Measurements from ENCODE around the gene PRPF40A.

PRPF40A gene

DNA sequence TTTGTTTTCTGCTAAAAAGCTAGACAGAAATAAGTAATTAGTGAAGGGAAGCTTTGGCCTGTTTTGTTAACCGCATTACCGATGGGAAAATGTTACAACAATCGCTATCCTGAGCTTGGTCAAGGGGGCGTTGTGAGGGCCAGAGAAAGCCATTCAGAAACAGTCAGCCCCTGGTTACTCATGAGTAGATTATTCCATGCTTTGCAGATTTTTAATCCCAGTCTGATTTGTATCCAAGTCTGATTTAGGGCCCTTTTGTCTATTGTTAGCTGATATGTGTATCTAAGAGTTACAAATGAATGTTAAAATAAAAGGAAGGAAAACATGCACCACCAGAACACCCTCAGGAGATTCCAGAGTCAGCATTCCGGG lies 99.1 kb downstream of the PRPF40A start:
- no peaks in the 10 kb centered on the region for H4K20me1 ChIP-seq (ENCODE audit: insufficient read depth, low read length)

DNA sequence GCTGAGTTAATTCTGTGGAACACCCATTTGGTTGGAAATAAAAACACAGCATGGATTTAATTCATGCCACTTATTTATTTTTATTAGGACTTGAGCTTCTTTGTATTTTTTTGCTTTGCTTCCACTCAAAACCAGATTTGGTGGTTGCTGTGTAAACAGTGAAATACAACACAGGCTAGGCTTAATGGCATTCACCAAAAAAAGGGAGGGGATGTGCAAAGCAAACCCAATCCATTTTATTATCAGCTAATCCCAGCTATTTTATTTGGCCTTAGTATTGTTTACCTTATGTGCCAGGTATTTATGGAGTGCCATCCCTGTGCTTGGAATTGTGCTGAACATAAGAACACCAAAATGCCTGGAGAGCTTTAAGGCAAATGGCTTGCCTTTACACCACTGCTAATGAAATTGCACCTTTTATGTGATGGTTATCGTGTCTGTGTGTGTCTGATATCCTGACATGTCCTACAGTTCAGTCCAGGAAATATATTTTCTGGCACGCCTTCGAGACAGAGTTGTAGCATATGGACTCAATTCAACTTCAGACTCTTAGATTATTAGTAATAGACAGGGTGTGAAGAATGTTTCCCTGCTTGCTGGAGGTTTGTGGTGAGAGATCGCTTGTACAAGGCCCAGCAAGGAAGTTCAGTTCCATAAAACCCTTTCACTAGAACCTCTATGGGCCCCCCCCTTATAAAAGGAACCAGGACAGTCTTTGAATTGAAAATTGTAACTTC lies 99.6 kb downstream of the PRPF40A start:
- H4K20me1 ChIP-seq (ENCODE audit: insufficient read depth, low read length): no peaks in the 10 kb centered on the region
- no peak for DNase-seq
- H3F3A ChIP-seq (ENCODE audit: insufficient read depth, low read length): peaks cover 3% of the 10 kb centered on the region; the same call in 1 of the 2 replicates
- no peak overlapping the region for H2AFZ ChIP-seq (ENCODE audit: low read length)
- no peak overlapping the region for H3K4me3 ChIP-seq (ENCODE audit: low read length)
- H3K9ac ChIP-seq (ENCODE audit: low read length): no peak overlapping the region
- no peaks in the 10 kb centered on the region for H3K27me3 ChIP-seq (replicated peaks; ENCODE audit: insufficient read depth, low read length)
- no peaks in the 10 kb centered on the region for H3K36me3 ChIP-seq (replicated peaks; ENCODE audit: insufficient read depth, low read length)
- H3K79me2 ChIP-seq (ENCODE audit: low read length): no peaks in the 10 kb centered on the region
- no peak overlapping the region for H3K27ac ChIP-seq (ENCODE audit: low read length)
- peaks cover 13% of the 10 kb centered on the region; the same call in 1 of the 2 replicates for H3K4me1 ChIP-seq (ENCODE audit: low read length)
- no peaks in the 10 kb centered on the region for H3K9me3 ChIP-seq (replicated peaks; ENCODE audit: insufficient read depth, low read length)
- TF ChIP-seq EZH2phosphoT487 (IDR thresholded peaks at IDR 0.05; ENCODE audit: low read length): no peak
- TF ChIP-seq EZH2 (optimal IDR thresholded peaks at IDR 0.05; ENCODE audit: low read depth, low read length): no peak
- TF ChIP-seq, protein P1, sequence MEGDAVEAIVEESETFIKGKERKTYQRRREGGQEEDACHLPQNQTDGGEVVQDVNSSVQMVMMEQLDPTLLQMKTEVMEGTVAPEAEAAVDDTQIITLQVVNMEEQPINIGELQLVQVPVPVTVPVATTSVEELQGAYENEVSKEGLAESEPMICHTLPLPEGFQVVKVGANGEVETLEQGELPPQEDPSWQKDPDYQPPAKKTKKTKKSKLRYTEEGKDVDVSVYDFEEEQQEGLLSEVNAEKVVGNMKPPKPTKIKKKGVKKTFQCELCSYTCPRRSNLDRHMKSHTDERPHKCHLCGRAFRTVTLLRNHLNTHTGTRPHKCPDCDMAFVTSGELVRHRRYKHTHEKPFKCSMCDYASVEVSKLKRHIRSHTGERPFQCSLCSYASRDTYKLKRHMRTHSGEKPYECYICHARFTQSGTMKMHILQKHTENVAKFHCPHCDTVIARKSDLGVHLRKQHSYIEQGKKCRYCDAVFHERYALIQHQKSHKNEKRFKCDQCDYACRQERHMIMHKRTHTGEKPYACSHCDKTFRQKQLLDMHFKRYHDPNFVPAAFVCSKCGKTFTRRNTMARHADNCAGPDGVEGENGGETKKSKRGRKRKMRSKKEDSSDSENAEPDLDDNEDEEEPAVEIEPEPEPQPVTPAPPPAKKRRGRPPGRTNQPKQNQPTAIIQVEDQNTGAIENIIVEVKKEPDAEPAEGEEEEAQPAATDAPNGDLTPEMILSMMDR (IDR thresholded peaks at IDR 0.05; ENCODE audit: low read length): no peak
- no peaks in the 10 kb centered on the region for H3K9me2 ChIP-seq (replicated peaks; ENCODE audit: insufficient read depth, low read length)
- no peak overlapping the region for H3K4me2 ChIP-seq (ENCODE audit: low read depth, low read length)

More for the DNA sequence above, 99.1 kb downstream of the PRPF40A start:
- Histone ChIP-seq H3K4me2 (ENCODE audit: low read depth, low read length) (no peak overlapping the region), H3K27ac (ENCODE audit: low read length) (no peak overlapping the region), H2AFZ (ENCODE audit: low read length) (no peak overlapping the region), H3K4me3 (ENCODE audit: low read length) (no peak overlapping the region), H3K36me3 (replicated peaks; ENCODE audit: insufficient read depth, low read length) (no peaks in the 10 kb centered on the region), H3K9me3 (replicated peaks; ENCODE audit: insufficient read depth, low read length) (no peaks in the 10 kb centered on the region), H3K9ac (ENCODE audit: low read length) (no peak overlapping the region), H3K4me1 (ENCODE audit: low read length) (peaks cover 7% of the 10 kb centered on the region; the same call in 1 of the 2 replicates), H3K9me2 (replicated peaks; ENCODE audit: insufficient read depth, low read length) (no peaks in the 10 kb centered on the region), H3K79me2 (ENCODE audit: low read length) (no peaks in the 10 kb centered on the region), H3F3A (ENCODE audit: insufficient read depth, low read length) (no peaks in the 10 kb centered on the region), H3K27me3 (replicated peaks; ENCODE audit: insufficient read depth, low read length) (no peaks in the 10 kb centered on the region)
- TF ChIP-seq EZH2phosphoT487 (IDR thresholded peaks at IDR 0.05; ENCODE audit: low read length) (no peak), EZH2 (optimal IDR thresholded peaks at IDR 0.05; ENCODE audit: low read depth, low read length) (no peak)
- TF ChIP-seq, protein P1 (IDR thresholded peaks at IDR 0.05; ENCODE audit: low read length): no peak
- DNase-seq: no peak

DNA sequence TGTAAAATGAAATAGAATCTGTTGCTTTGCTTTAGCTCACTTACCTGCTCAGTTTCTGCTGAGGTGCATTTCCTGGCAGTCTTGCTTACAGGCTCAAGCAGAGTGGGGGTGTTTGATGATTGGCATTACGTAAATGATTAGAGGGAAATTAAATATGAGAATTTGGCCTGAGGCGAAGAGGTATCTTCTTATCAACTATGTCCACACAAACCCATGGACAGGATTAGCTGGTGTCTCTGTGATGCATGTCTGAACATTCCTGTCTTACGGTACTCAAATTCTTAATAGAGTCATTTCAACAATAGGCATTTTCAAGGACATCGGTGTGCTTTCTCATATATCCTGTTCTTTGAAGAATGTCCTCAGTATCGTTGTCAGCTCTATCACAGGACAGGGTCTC lies 102.1 kb downstream of the PRPF40A start:
- Histone ChIP-seq H3K9me3 (replicated peaks; ENCODE audit: insufficient read depth, low read length) (no peaks in the 10 kb centered on the region), H4K20me1 (ENCODE audit: insufficient read depth, low read length) (no peaks in the 10 kb centered on the region), H3K9ac (ENCODE audit: low read length) (no peak overlapping the region), H3F3A (ENCODE audit: insufficient read depth, low read length) (peaks cover 17% of the 10 kb centered on the region), H2AFZ (ENCODE audit: low read length) (no peak overlapping the region), H3K9me2 (replicated peaks; ENCODE audit: insufficient read depth, low read length) (no peaks in the 10 kb centered on the region), H3K27me3 (replicated peaks; ENCODE audit: insufficient read depth, low read length) (no peaks in the 10 kb centered on the region), H3K4me3 (ENCODE audit: low read length) (no peak overlapping the region), H3K27ac (ENCODE audit: low read length) (no peak overlapping the region), H3K4me1 (ENCODE audit: low read length) (peaks cover 27% of the 10 kb centered on the region), H3K79me2 (ENCODE audit: low read length) (no peaks in the 10 kb centered on the region), H3K4me2 (ENCODE audit: low read depth, low read length) (no peak overlapping the region), H3K36me3 (replicated peaks; ENCODE audit: insufficient read depth, low read length) (no peaks in the 10 kb centered on the region)
- no peak for DNase-seq
- TF ChIP-seq EZH2phosphoT487 (IDR thresholded peaks at IDR 0.05; ENCODE audit: low read length) (no peak), EZH2 (optimal IDR thresholded peaks at IDR 0.05; ENCODE audit: low read depth, low read length) (no peak)

DNA sequence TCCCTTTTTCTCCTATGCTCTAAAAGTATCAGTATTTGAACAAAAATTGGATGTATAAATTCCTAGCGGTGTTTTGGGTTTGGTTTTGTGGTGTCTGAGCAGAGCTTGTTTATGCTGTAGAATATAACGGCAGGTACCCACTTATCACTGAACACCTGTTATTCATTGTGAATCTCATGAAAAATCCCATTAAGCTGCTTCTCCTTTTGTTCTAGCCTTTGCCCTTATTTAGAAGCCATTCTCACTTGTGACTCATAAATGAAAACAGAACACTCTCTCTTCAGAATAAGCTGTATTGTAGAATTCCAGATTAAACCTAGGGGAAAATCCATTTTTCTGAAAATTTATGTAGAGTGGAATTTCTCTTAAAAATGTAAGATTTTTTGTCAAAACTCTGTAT lies 104.0 kb downstream of the PRPF40A start:
- Histone ChIP-seq H3K27ac (ENCODE audit: low read length) (no peak overlapping the region), H3K9ac (ENCODE audit: low read length) (no peak overlapping the region), H3F3A (ENCODE audit: insufficient read depth, low read length) (peaks cover 17% of the 10 kb centered on the region), H2AFZ (ENCODE audit: low read length) (no peak overlapping the region), H4K20me1 (ENCODE audit: insufficient read depth, low read length) (no peaks in the 10 kb centered on the region), H3K9me2 (replicated peaks; ENCODE audit: insufficient read depth, low read length) (no peaks in the 10 kb centered on the region), H3K4me3 (ENCODE audit: low read length) (no peak overlapping the region), H3K9me3 (replicated peaks; ENCODE audit: insufficient read depth, low read length) (no peaks in the 10 kb centered on the region), H3K36me3 (replicated peaks; ENCODE audit: insufficient read depth, low read length) (no peaks in the 10 kb centered on the region), H3K4me1 (ENCODE audit: low read length) (peaks cover 27% of the 10 kb centered on the region), H3K4me2 (ENCODE audit: low read depth, low read length) (no peak overlapping the region), H3K79me2 (ENCODE audit: low read length) (no peaks in the 10 kb centered on the region), H3K27me3 (replicated peaks; ENCODE audit: insufficient read depth, low read length) (no peaks in the 10 kb centered on the region)
- DNase-seq: no peak
- no peak for TF ChIP-seq EZH2phosphoT487 (IDR thresholded peaks at IDR 0.05; ENCODE audit: low read length)

Measured in MM.1S (cell line).